Cardiac septum (tissue), 1 donor: ENCODE data around the gene RABGAP1L. TPM values are rescaled to one million over a fixed set of nuclear protein-coding genes. Genes with fewer than 3 reads are reported as not detected.
"Not testable (repeated sequence)": the region's sequence is repeated elsewhere in the genome, so short reads cannot be mapped to it uniquely, and the experiment has no call there.

Source experiments
- DNase-seq: peaks from one replicate; pipeline ENCODE4 v3.0.0-alpha.2; 2020; ENCODE audit warnings: low spot score
- intact Hi-C: fragments of 100-400 bp; cut with DNase I; formaldehyde crosslinking; loops from one replicate; pipeline ENCODE4 v1.14.0; 2022
- total RNA-seq: library from RNA; stranded (reverse); fragmentation: NEBNext Ultra II Directional; extraction: Animal tissue kit (Norgen Biotek cat#: 25700); gene quantifications from one replicate; pipeline ENCODE4 v1.2.1, GENCODE V29; 2021
- donor health status: DM: no; HTN: no; CAD: no.

The RABGAP1L gene
- total RNA-seq, 1 donor from 2014 or later, result 109 TPM

DNA sequence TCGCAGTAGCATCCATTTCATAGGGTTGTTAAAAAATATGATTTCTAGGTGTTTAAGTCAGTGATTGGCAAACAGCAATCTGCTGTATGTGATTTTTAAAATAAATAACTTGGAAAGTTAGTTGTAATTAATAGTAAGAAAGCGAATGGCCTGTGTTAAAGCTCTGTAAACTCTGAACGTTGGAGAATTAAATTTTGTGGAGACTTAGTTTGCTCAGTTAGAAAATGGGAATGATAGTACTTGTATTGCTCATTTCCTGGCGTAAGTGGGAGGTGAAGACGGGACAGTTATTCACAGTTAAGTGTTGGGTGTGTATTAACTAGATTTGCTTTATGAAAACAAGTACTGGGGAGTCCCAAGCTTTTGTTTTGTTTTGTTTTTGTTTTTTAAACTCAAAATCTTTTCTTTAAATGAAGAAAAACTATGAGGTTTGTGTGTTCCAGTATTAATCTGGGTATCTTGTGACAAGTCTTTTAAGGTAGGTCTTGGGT, 841.4 kb downstream of the RABGAP1L start:
- intact Hi-C loops, result no loop called here
- DNase-seq, result no peak

DNA sequence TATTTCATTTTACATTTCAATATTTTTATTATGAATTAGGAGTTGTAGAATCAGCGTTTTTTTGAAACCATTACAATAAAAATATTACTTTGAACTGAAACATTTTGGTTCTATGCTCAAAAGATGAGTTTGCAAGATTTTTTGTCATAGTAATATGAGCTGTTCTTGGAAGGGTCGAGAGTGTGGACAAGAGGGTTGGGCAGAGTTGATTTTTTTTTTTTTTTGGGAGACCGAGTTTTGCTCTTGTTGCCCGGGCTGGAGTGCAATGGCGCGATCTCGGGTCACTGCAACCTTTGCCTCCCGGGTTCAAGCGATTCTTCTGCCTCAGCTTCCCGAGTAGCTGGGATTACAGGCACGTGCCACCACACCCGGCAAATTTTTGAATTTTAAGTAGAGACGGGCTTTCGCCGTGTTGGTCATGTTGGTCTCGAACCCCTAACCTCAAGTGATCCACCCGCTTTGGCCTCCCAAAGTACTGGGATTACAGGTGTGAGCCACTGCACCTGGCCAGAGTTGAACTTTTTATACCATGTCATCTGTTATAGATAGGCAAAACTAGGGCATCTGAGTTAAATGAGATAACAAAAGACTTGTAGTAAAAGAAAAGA, 843.7 kb downstream of the RABGAP1L start:
- DNase-seq, result no peak
- intact Hi-C loops, result no loop called here

DNA sequence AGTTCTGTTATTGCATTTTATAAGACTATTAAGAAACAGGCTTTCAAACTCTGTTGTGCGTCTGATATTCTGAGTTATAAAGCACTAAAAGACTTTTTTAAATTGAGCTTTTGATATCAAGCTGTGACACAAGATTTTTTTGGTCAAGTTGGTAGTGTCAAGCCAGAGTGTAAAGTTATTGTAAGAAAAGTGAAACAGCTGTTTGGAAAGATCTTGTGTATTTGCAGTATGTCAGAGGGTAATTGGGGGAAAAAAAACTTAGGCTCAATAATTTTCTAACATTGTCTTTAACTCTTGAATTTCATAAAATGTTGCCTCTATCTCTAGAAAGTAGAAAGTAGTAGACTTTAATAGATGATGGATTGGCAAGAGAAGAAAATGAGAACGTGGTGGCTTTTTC, 844.2 kb downstream of the RABGAP1L start:
- DNase-seq, result no peak
- intact Hi-C loops, result no loop called here

DNA sequence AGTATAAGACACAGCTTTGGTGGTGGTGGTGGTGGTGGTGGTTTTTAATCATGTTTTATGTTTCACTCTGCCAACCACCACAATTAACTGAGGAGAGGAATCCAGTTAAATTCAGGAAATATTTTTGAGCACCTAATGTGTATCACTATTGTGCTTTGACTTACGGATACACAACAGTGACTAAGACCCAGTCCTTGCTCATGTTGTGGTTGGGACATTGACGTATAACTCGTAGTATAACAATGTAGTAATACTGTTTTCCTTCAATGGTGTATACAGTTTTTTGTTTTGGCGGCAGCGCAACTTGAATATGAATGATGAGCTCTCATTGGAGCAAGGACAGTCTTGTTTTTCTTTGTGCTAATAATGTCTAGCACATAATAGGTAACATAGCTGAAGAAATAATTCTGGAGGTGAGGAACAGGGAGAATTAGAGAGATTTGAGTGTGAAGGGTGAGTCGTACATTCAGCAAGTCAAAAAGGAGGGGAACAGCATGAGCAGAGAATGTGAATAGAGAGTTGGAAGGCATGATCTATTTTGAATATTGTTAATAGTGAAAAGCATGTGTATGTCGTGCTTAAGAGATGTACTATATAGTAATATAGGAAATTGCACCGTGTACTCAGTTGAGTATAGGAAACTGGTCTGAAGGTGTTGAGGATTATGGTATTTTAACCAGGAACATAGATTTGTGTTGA, 845.9 kb downstream of the RABGAP1L start:
- DNase-seq, result no peak
- intact Hi-C loops, result no loop called here

DNA sequence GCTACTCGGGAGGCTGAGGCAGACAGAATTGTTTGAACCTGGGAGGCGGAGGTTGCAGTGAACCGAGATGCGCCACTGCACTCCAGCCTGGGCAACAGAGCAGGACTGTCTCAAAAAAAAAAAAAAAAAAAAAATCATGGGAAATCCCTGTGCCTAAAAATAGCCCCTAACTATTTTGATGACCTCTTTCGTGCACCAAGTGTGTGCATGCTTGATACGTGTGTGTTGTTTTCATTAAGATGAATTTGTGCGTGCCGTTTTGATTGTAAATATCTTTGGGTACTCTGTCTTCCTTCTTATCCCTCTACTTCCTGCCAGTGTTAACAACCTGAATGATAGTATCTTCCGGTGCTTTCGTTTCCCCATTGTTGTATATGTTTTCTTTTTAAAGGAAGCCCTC, 850.2 kb downstream of the RABGAP1L start:
- intact Hi-C loops, result no loop called here
- DNase-seq, result no peak

DNA sequence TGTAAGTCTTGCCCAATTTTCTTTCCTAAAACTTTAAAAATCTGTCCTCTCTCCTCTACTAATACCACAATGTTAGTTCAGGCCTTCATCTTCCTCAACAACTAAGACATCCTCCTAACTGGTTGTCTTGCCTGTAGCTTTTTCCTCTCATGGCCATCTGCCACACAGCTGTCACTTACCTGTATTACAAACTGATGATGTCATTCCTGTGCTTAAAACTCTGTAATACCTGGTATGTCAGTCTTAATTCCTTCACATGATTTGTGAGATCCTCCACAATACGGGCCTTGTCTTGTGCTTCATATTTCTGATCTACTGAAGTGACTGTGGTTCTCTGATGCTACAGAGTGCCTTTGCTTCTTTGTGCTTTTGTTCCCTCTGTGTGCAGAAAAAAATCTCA, 854.1 kb downstream of the RABGAP1L start:
- intact Hi-C loops, result no loop called here
- no peak for DNase-seq

DNA sequence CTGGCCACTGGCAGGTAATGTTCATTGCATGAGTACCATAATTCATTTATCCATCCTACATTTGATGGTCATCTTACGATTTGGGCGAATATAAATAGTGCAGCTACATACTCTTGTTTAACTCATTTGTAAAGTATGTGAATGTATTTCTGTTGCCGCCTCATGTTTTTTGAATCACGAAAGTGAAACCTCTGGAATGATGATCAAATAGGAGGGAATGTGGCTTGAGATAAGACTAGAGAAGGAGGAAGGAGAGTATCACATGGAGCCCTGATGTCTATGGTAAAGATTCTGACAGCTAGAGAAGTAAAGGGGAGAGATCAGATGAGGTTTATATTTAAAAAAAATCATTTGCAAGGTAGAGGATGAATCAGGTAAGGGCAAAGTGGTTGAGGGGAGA, 855.9 kb downstream of the RABGAP1L start:
- intact Hi-C loops, result no loop called here
- no peak for DNase-seq

DNA sequence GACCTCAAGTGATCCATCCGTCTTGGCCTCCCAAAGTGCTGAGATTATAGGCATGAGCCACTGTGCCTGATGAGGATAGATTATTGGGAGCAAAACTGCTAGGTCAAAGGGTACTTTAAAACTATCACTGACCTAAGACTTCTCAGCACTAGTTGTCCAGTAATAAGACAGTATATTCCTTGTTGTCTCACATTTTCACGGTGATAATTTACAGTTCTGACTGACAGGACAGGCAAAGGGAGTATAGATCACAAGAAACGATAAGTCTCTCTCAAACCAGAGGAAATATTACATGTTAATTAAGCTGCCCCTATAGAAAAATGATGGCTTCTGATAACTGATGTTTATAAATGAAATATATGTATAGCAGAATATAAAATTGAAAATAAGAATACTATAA, 860.2 kb downstream of the RABGAP1L start:
- intact Hi-C loops, result no loop called here
- no peak for DNase-seq

DNA sequence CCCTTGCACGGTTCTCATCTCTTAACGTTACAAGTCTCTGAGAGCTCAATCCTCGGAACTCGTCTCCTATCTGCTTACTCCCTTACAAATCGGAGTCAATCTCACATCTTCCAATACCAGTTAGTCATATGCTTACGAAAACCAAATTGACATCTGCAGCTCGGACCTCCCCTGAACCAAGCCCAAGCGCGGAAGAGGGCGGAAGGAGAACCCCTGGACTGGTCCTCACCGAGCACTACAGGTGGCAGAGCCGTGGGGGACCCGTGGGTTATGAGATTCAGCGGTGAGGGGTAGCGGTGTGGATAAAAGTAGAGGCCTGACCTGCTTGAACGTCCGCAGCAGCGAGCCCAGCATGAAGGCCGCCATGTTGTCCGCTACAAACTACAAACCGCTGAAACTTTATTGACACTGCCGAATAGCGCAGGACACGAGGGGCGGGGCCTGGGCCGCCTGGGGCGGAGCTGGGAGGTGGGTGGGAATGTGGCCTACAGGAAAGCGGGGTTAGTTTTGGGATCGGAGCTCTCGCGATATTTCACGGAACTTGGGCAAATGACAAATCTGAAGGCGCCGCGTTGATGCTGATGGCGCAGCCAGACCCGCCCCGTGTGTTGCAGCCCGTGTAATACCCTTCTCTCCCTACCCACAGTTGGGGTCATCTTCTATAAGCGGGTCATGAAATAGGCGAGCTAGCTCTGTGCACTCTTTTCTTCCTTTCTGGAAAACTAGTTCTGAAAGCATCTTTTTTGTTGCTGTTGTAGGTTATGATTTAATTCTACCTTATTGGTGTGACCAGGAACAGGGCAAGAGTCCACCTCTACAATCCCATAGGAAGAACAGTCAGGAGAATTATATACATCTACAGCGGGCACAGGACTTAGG, 864.0 kb downstream of the RABGAP1L start, which contains the start of gene MRPS14:
Gene MRPS14 (minus strand): TSS at position 383 of the 879 bp plus-strand sequence. CDS start 17 bp downstream, at position 366.
- DNase-seq, result peak; percentile 98
- intact Hi-C loops, result loop anchor here (1.0 to 10.0 kb wide), 2 partner anchors 24 to 1182 kb away; partner anchors contain the start of genes CACYBP and COP1

DNA sequence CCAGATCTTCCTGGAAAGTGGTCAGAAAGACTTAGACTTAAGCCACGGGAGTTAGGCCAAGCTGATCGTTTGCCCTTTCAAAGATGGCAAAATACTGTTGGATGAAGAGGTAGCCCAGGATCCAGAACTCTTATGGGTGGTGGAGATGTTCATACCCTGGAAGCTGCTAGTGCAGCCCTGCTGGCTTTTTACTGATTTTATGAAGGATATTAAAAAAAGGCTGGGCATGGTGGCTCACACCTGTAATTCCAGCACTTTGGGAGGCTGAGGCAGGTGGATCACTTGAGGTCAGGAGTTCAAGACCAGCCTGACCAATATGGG, 864.6 kb downstream of the RABGAP1L start:
- intact Hi-C loops, result loop anchor here (1.0 to 10.0 kb wide), 2 partner anchors 25 to 1181 kb away; partner anchors contain the start of genes CACYBP and COP1
- DNase-seq, result not testable (repeated sequence)

DNA sequence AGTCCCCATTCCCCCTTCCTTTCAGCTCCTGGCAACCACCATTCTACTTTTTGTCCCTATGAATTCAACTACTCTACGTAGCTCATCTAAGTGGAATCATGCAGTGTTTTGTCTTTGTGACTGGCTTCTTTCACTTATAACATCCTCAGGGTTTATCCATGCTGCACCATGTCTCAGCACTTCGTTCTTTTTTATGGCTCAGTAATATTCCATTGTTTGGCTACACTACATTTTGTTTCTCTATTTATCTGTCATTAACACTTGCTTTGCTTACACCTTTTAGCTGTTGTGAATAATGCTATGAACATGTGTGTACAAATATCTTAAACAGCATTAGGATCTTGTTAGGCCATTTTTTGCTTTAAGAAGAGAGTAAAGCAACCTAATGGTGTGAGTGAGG, 865.5 kb downstream of the RABGAP1L start:
- DNase-seq, result no peak
- intact Hi-C loops, result loop anchor here (10.0 kb wide), 1 partner anchor 1180 kb away; the partner anchor contains the start of gene COP1

DNA sequence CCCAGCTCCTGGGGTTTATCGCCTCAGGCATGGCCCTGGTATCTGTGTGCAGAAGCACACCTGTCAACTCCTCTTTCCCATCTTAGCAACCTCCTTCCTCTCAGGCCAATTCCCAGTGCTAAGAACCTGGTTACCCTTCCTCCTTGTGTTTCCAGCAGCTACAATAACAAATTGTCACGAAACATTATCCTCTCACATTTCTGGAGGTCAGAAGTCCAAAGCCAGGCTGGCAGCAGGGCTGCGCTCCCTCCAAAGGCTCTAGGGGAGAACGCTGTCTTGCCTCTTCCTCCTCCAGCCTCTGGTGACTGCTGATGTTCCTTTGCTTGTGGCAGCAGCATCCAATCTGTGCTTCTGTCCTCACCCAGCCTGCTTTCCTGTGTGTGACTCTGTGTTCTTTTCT, 874.6 kb downstream of the RABGAP1L start:
- DNase-seq, result no peak

DNA sequence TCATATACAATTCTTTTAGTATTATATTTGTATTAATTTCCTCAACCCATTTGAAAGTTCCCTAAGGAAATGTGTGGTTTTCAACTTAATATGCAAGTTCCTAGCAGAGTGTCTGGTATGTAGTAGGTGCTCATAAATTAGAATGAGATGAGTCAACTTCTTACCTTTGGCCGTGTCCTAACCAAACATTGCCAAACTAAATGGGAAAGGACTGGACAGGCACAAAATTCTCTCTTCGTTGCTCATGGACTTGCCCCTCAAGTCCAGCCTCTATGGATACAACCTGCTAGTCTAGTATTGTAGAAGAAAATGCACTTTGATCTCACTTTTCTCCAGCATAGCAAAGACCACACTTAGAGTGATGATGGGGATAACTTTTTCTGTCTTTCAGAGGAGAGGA, 875.5 kb downstream of the RABGAP1L start:
- no peak for DNase-seq
- intact Hi-C loops, result loop anchor here (5.0 kb wide), 1 partner anchor 288 kb away; no protein-coding TSS in a partner anchor

More for the DNA sequence above, 874.6 kb downstream of the RABGAP1L start:
- intact Hi-C loops, result loop anchor here (5.0 kb wide), 1 partner anchor 288 kb away; no protein-coding TSS in a partner anchor

DNA sequence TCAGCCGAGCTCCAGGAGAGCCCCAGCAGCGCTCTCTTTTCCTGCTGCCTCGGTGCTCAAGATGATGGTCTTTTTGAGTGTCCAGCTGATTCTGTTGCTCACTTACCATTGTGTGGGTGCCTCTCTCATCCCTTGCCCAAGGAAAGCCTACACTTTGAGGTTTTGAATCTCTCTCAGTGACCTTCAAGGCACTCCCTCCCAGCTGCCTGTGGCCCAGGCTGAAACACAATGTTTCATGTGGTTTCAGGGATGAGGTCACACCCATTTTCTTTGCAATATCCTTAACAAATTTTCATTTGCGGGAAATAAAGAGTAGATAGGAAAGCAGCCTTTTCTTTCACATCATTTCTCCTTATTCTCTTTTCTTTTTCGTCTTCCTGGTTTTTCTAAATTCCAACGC, 876.5 kb downstream of the RABGAP1L start:
- DNase-seq, result no peak
- intact Hi-C loops, result no loop called here

DNA sequence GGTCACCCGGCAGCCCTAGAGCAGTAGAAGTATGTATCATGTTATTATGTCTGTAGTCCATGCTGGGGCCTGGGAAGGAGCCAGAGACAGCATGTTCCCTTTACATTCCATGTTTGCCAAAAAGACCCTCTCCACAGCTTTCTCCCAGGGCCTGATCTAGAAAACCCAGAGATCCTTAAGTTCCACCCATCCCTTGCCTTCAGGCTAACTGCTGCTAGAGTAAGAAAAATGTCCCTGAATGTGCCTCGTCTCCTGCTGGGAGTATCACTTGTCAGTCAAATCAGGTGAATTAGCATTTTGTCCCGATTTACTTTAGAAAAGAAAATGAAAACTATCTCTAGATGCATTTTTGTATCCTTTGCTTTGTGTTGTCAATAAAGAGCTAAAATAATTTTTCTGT, 877.2 kb downstream of the RABGAP1L start:
- intact Hi-C loops, result no loop called here
- no peak for DNase-seq

DNA sequence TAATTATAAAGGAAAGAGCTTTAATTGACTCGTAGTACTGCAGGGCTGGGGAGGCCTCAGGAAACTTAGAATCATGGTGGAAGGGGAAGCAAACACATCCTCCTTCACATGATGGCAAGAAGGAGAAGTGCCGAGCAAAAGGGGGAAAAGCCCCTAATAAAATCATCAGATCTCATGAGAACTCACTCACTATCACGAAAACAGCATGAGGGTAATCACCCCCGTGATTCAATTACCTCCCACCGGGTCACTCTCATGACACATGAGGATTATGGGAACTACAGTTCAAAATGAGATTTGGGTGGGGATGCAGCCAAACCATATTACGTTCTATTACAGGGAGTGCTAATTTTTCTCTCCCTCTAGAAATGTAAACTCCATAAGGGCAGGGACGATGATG, 878.1 kb downstream of the RABGAP1L start:
- intact Hi-C loops, result no loop called here

DNA sequence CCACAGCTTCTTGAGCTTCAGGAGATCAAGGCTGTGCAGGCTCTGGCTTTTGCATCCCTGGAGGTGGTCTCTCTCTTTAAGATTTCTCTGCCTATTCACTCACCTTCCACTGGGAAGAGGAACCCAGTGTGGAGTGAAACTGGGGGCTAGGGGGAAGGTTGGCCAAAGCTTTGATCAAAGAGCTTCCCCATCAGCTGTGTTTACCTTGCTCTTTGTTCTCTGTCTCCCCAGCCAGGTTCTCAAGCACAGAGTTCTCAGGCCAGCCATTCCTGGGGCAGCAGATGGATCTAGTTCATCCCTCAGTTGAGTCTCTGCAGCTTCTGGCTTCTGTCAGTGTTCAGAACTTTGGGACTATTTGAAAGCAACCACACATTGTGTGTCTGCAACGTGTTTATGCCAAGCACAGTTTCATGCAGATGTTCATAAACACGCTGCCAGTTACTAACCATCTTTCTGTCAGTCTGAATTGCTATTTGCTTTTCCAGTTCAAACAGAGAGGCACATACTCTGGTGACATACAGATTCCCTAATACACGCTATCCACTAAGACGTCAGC, 881.1 kb downstream of the RABGAP1L start:
- intact Hi-C loops, result no loop called here
- no peak for DNase-seq

More for the DNA sequence above, 878.1 kb downstream of the RABGAP1L start:
- DNase-seq, result no peak

DNA sequence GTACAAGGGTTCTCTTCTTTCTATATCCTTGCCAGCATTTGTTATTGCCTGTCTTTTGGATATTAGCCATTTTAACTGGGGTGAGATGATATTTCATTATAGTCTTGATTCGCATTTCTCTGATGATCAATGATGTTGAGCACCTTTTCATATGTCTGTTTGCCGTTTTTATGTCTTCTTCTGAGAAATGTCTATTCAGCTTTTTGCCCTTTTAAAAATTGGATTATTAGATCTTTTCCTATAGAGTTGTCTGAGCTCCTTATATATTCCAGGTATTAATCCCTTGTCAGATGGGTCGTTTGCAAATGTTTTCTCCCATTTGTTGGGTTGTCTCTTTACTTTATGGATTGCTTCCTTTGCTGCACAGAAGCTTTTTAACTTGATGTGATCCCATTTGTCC, 883.3 kb downstream of the RABGAP1L start:
- intact Hi-C loops, result no loop called here
- DNase-seq, result no peak

DNA sequence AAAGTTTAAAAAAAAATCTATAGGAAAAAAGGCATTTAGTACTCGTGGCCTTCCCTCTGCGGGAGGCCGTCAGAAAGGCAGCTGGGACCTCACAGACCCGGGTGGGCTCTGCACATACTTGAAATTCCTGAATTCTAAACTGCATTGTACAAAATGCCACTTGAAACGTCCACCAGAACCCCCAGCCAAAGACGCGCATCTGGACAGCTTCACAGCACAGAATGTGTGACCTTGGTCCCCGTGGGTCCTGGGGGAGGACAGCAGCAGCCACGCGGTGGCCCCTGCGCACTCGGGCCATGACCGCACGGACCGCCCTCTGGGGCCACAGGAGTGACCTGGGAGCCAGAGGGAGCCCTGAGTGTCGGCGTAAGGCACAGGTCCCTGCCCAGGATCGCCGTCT, 884.5 kb downstream of the RABGAP1L start:
- intact Hi-C loops, result no loop called here

DNA sequence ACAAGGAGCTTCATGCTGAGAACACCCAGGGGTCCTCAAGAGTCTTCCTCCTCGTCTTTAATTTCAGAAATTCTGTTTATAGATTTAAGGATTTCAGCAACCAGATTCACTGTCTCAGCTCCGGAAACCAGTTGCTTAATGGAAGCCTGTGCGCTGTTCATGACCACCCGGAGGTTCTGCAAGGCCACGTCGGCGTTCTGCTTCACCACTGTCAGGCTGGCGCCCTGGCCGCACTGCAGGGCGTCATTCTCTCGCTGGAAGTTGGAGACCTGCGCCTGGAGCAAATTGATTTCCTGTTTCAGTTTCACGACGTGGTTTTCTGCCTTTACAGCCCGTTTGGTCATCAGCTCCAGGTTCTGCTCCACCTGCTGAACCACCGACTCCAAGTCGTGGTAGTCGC, 885.3 kb downstream of the RABGAP1L start:
- DNase-seq, intact Hi-C loops: not testable (repeated sequence)

More for the DNA sequence above, 884.5 kb downstream of the RABGAP1L start:
- no peak for DNase-seq
